Esophagus muscularis mucosa (tissue), 3 donors: ENCODE results near the gene CCNI2.

ENCODE experiments used
- CTCF ChIP-seq, 3 experiments: fragments of 200-600 bp in 2 of 3; fragments of 450-650 bp in 1 of 3; sonication (generic) in 2 of 3; IDR thresholded peaks; one replicate each; pipeline ENCODE4 v1.5.1; 2017 to 2019; ENCODE audit warnings: antibody characterized with exemption in 3 of 3, mild to moderate bottlenecking in 2 of 3, moderate library complexity in 1 of 3
- POLR2A ChIP-seq: fragments of 450-650 bp; IDR thresholded peaks from one replicate; pipeline ENCODE4 v1.6.1; 2017; ENCODE audit warnings: antibody characterized with exemption, moderate library complexity, mild to moderate bottlenecking, low read depth
- POLR2AphosphoS5 ChIP-seq, 2 donors: sonication (generic); formaldehyde crosslinking; IDR thresholded peaks; one replicate each; pipeline ENCODE4 v1.6.1; 2017; ENCODE audit warnings: antibody characterized with exemption in 2 of 2

- no peak for TF ChIP-seq POLR2AphosphoS5 (IDR thresholded peaks at IDR 0.05)
- TF ChIP-seq CTCF (IDR thresholded peaks at IDR 0.05): no peak
- TF ChIP-seq POLR2A: no peak
These were observed 13.6 kb upstream of the CCNI2 start for GRCh38 chr5:132733499-132734148.
